ENCODE data around the gene NEDD4. TPM values are rescaled to one million over a fixed set of nuclear protein-coding genes. Genes with fewer than 3 reads are reported as not detected.
"Not testable (repeated sequence)": the region's sequence is repeated elsewhere in the genome, so short reads cannot be mapped to it uniquely, and the experiment has no call there.

Gene NEDD4
- total RNA-seq, 6 experiments from 2014 or later, result 16.0 to 65.3 (median 22.4) TPM

DNA sequence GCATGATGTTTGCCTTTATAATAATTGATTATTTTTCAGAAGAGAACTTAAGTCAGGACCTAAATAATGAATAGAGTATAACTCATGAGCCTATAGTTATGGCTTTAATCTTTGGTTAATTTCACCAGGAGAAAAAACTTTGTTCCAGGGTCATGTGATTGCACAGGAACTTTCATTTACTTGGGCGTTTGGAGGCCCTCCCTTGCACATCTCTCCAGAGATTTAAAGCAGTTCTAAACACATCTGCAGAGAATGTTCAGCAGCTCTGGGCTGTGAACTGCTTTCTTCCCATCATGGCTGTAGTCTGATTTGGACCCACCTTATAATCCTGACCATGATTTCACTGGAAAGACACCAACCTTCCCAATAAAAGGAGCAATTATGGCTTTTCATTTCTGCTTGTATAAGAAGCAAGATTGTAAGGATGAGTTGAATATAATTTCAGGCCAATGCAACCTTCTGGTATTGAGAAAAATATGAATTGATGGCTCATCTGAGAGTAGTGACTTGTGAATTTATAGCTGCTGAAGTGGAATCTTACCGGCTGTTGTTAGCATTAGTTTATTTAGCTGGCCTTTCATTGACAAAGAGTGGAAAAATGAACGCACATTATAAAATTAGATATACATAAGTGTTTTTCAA, 169.6 kb downstream of the NEDD4 start:
- no peak for TF ChIP-seq POLR2A (IDR thresholded peaks at IDR 0.05)
- TF ChIP-seq, protein P1, sequence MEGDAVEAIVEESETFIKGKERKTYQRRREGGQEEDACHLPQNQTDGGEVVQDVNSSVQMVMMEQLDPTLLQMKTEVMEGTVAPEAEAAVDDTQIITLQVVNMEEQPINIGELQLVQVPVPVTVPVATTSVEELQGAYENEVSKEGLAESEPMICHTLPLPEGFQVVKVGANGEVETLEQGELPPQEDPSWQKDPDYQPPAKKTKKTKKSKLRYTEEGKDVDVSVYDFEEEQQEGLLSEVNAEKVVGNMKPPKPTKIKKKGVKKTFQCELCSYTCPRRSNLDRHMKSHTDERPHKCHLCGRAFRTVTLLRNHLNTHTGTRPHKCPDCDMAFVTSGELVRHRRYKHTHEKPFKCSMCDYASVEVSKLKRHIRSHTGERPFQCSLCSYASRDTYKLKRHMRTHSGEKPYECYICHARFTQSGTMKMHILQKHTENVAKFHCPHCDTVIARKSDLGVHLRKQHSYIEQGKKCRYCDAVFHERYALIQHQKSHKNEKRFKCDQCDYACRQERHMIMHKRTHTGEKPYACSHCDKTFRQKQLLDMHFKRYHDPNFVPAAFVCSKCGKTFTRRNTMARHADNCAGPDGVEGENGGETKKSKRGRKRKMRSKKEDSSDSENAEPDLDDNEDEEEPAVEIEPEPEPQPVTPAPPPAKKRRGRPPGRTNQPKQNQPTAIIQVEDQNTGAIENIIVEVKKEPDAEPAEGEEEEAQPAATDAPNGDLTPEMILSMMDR (IDR thresholded peaks at IDR 0.05), result no peak
- no peak for DNase-seq
- H3K27ac ChIP-seq, result no peak overlapping the region
- H3K9me3 ChIP-seq, result no peaks in the 10 kb centered on the region
- no peak for ATAC-seq
- no peaks in the 10 kb centered on the region for H3K4me1 ChIP-seq
- no peak overlapping the region for H3K4me3 ChIP-seq
- H3K36me3 ChIP-seq, result no peaks in the 10 kb centered on the region
- intact Hi-C loops (cut with DNase I), result no loop called here
- H3K27me3 ChIP-seq, result no peaks in the 10 kb centered on the region
- 25% methylated on average over 3 of the region's 3 CpGs for WGBS (ENCODE audit: insufficient coverage, low coverage, low lambda C conversion rate, missing lambda C conversion rate)

DNA sequence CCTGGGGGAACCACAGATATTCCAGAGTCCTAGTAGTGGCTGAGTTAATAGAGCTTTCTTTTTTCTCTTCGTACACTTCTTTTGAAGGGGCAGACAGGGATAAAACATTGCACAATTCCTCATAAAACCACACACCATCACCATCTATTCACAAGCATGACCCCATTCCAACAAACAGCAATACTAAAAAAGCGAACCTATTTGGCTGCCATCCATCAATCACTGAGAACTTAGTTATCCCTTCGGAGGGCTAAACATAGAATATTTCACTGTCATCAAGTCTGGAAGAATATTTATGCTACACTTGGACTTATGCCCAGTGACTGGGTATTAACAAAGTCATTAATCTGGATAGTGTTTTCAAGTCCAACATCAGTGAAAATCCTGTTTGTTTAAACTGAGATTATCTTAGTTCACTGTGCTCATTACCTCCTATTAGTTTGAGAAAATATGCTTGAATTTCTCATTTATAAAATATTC, 170.2 kb downstream of the NEDD4 start:
- H3K36me3 ChIP-seq, result no peaks in the 10 kb centered on the region
- H3K27ac ChIP-seq, result no peak overlapping the region
- no peak overlapping the region for H3K4me3 ChIP-seq
- H3K4me1 ChIP-seq, result no peaks in the 10 kb centered on the region
- intact Hi-C loops (cut with DNase I), result no loop called here
- WGBS (ENCODE audit: insufficient coverage, low coverage, low lambda C conversion rate, missing lambda C conversion rate), result 38% methylated on average over 3 of the region's 3 CpGs
- no peaks in the 10 kb centered on the region for H3K9me3 ChIP-seq
- peak in 1 of 4 donors; percentile 27 for ATAC-seq
- TF ChIP-seq, protein P1 (IDR thresholded peaks at IDR 0.05), result no peak
- no peak for TF ChIP-seq POLR2A (IDR thresholded peaks at IDR 0.05)
- no peak for DNase-seq
- no peaks in the 10 kb centered on the region for H3K27me3 ChIP-seq

DNA sequence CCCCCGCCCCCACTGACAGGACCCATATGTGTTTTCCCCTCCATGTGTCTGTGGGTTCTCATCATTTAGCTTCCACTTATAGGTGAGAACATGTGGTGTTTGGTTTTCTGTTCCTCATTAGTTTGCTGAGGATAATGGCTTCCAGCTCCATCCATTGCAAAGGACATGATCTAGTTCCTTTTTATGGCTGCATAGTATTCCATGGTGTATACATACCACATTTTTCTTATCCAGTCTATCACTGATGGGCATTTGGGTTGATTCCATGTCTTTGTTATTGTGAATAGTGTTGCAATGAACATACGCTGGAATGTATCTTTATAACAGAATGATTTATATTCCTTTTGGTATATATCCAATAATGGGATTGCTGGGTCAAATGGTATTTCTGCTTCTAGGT, 171.7 kb downstream of the NEDD4 start:
- H3K4me3 ChIP-seq; H3K9me3 ChIP-seq; H3K4me1 ChIP-seq; intact Hi-C loops (cut with DNase I); ATAC-seq; DNase-seq; H3K27ac ChIP-seq; H3K36me3 ChIP-seq; H3K27me3 ChIP-seq: not testable (repeated sequence)
- 93% methylated on average over 2 of the region's 2 CpGs for WGBS (ENCODE audit: insufficient coverage, low coverage, low lambda C conversion rate, missing lambda C conversion rate)

DNA sequence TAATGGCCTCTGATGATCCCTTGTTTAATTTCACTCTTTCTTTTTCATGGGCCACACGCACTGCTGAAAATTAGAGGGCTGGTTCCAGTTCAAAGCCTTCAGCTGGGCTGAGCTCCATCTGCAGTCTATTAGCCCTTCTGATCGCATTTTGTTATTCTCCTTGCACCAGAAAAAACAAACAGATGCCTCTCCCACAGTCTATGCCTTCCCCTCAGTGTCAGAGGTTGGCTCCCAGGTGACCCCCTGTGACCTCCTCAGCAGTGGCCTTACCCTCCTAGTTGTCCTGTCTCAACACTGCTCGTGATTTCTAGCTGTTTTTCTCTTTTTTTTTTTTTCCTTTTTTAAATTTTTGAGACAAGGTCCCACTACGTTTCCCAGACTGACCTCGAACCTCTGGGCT, 173.4 kb downstream of the NEDD4 start:
- Histone ChIP-seq H3K36me3 (no peaks in the 10 kb centered on the region), H3K27me3 (no peaks in the 10 kb centered on the region), H3K4me3 (no peak overlapping the region), H3K9me3 (no peaks in the 10 kb centered on the region), H3K4me1 (no peaks in the 10 kb centered on the region), H3K27ac (no peak overlapping the region)
- intact Hi-C loops (cut with DNase I), result no loop called here
- TF ChIP-seq, protein P1 (IDR thresholded peaks at IDR 0.05), result no peak
- TF ChIP-seq POLR2A (IDR thresholded peaks at IDR 0.05), result no peak
- no peak for DNase-seq
- ATAC-seq, result no peak
- 51% methylated on average over 5 of the region's 5 CpGs for WGBS (ENCODE audit: insufficient coverage, low coverage, low lambda C conversion rate, missing lambda C conversion rate)

DNA sequence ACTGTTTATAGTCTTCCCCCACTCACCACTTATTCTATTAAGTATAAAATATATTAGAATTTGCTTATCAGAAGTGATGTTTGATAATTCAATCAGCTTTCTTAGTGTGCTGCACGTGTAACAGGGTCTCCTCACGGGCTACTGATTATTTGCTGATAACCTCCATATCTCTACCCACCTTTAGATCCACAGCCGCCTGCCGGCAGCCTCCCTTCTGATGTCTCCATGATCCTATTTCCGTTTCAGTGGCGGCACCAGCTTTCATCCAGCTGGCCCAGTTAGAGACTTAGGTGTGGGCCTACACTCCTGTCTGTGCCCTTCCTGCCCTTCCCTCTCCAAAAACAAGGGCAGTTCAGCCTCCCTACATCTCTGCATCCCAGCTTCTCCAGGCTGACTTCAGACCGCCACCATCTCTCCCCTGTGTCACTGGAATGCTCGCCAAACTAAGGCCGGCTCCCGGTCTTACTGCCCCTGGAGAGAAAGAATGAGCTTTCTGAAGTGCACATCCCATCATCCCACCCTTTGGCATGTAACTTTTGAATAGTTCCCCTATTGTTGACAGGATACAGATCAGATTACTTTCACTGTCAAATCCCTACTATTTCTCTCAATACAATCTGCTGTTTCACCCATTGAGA, 173.9 kb downstream of the NEDD4 start:
- Histone ChIP-seq H3K4me3 (no peak overlapping the region), H3K36me3 (no peaks in the 10 kb centered on the region), H3K4me1 (no peaks in the 10 kb centered on the region), H3K9me3 (no peaks in the 10 kb centered on the region), H3K27ac (no peak overlapping the region), H3K27me3 (no peaks in the 10 kb centered on the region)
- TF ChIP-seq POLR2A (IDR thresholded peaks at IDR 0.05), result no peak
- TF ChIP-seq, protein P1 (IDR thresholded peaks at IDR 0.05), result no peak
- 65% methylated on average over 8 of the region's 10 CpGs for WGBS (ENCODE audit: insufficient coverage, low coverage, low lambda C conversion rate, missing lambda C conversion rate)
- ATAC-seq (no peak), DNase-seq (no peak)
- intact Hi-C loops (cut with DNase I), result no loop called here
